ENCODE results near the gene ARMH2. TPM values are rescaled to one million over a fixed set of nuclear protein-coding genes. Genes with fewer than 3 reads are reported as not detected.
"Not testable (repeated sequence)": the region's sequence is repeated elsewhere in the genome, so short reads cannot be mapped to it uniquely, and the experiment has no call there.

Gene ARMH2
- total RNA-seq, 1 experiment from 2014 or later: not detected

DNA sequence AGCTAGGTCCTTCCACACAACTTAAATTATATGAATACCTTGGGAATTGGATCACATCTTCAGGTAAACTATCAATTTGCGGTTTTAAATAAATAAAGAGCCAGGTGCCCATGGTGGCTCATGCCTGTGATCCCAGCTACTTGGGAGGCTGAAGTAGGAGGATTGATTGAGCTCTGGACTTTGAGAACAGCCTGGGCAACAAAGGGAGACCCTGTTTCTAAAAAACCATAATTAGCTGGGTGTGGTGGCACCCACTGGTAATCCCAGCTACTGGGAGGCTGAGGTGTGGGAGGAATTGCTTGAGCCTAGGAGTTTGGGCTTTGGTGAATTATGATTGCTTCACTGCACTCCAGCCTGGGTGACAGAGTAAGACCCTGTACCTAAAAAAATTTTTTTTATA is 20.6 kb downstream of the ARMH2 start:
- Histone ChIP-seq H3K4me3 (peak overlapping the region; percentile 99; the same call in 1 of the 2 replicates), H3K27me3 (no peaks in the 10 kb centered on the region), H3K9me3 (no peaks in the 10 kb centered on the region), H3K36me3 (peaks cover 48% of the 10 kb centered on the region)
- no peak for DNase-seq

DNA sequence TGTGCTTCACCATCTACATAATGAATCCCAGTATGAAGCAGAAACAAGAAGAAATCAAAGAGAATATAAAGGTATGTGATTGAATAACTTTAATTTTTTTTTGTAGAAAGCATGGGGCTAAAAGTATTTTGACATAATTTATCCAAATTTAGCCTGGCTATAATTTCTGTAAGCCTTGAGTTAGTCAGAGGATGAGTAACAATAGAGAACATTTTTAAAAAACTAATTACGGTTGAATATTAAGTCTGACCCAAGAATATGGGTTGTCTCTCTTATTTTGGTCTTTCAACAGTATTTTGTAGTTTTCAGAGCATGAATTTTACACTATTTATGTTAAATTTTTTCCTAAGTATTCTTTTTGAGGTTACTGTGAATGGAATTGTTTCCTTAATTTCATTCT is 21.5 kb downstream of the ARMH2 start:
- no peaks in the 10 kb centered on the region for H3K27me3 ChIP-seq
- no peak for DNase-seq
- peak overlapping the region; percentile 99 for H3K4me3 ChIP-seq
- H3K9me3 ChIP-seq: no peaks in the 10 kb centered on the region
- peaks cover 39% of the 10 kb centered on the region for H3K36me3 ChIP-seq

DNA sequence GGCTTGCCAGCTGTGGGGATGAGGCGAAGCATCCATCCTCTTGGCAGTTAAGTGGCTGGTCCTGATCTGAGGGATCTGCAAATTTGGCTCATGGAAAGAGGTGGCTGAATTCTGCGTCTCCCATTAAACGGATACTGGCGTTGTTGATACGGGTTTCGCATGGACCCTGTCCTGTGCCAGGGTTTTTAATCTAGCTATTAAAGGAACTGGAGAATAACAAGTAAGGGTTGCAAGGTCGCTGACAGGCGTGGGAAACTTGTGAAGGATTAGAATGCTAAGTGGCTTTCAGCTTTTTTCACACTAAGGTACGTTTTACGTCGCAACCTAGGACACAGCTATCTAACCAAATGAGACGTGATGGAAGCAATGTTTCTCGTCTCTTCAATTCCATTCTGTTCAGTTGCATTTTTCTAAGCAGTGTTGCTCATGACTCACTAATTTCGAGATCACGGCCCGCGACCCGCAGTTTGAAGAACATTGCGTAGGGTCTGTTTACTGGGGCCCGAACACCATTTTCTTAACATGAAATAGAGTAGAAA is 23.1 kb downstream of the ARMH2 start:
- H3K4me3 ChIP-seq: peak overlapping the region; percentile 99
- no peaks in the 10 kb centered on the region for H3K27me3 ChIP-seq
- H3K9me3 ChIP-seq: no peaks in the 10 kb centered on the region
- peaks cover 28% of the 10 kb centered on the region for H3K36me3 ChIP-seq
- DNase-seq: no peak

- DNase-seq: peak; percentile 93
- Histone ChIP-seq H3K4me3 (peak within 1 kb of the TSS; percentile 99), H3K9me3 (no peaks in the 10 kb centered on the region), H3K27me3 (no peaks in the 10 kb centered on the region), H3K36me3 (peaks cover 22% of the 10 kb centered on the region)
These were observed 23.8 kb downstream of the ARMH2 start, which contains the start of gene GMNN for GRCh38 chr6:24774696-24775519. TSS of gene GMNN (plus strand) at chr6:24774937. CDS start at chr6:24777247, 2,310 bp downstream.

DNA sequence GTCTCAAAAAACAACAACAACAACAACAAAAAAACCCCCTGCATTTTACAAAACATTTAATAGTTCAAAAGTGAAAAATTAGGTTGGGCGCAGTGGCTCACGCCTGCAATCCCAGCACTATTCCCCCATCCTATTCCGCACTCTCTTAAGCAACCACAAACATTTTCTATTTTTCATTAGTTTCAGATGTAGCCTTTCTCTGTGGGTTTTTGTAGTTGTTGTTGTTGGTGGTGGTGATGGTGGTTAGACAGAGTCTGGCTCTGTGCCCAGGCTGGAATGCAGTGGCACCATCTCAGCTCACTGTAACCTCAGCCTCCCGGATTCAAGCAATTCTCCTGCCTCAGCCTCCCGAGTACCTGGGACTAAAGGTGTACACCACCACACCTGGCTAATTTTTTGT is 30.4 kb downstream of the ARMH2 start:
- H3K9me3 ChIP-seq: no peaks in the 10 kb centered on the region
- no peak for DNase-seq

GRCh38 chr6:24766680-24767462 is 31.8 kb downstream of the ARMH2 start:
- Histone ChIP-seq H3K36me3 (no peaks in the 10 kb centered on the region), H3K4me3 (no peak overlapping the region), H3K27me3 (no peaks in the 10 kb centered on the region), H3K9me3 (no peaks in the 10 kb centered on the region)
- DNase-seq: no peak

More for the DNA sequence above, 30.4 kb downstream of the ARMH2 start:
- Histone ChIP-seq H3K36me3 (no peaks in the 10 kb centered on the region), H3K4me3 (no peak overlapping the region), H3K27me3 (no peaks in the 10 kb centered on the region)

GRCh38 chr6:24765968-24766367 is 32.7 kb downstream of the ARMH2 start:
- not testable (repeated sequence) for H3K36me3 ChIP-seq, H3K27me3 ChIP-seq, H3K9me3 ChIP-seq, H3K4me3 ChIP-seq, DNase-seq

DNA sequence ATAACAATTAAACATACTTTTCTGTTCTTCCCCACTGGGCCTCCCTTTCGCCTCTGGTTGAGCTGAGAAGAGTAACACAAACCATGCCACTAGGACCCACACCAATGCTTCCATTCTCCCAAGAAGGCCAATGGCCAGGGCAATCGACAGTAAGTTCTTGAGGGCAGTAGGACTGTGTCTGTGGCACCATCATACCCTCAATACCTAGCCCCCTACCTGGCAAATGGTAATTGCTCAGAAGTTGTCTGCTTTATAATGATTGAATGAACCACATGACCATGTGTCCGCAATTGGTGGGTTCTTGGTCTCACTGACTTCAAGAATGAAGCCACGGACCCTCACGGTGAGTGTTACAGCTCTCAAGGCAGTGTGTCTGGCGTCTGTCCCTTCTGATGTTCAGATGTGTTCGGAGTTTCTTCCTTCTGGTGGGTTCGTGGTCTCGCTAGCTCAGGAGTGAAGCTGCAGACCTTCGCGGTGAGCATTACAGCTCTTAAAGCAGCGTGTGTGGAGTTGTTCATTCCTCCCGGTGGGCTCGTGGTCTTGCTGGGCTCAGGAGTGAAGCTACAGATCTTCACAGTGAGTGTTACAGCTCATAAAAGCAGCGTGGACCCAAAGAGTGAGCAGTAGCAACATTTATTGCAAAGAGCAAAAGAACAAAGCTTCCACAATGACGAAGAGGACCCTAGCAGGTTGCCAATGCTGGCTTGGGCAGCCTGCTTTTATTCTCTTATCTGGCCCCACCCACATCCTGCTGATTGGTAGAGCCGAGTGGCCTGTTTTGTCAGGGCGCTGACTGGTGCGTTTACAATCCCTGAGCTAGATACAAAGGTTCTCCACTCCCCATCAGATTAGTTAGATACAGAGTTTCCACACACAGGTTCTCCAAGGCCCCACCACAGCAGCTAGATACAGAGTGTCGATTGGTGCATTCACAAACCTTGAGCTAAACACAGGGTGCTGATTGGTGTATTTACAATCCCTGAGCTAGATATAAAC is 33.6 kb downstream of the ARMH2 start:
- not testable (repeated sequence) for H3K36me3 ChIP-seq, DNase-seq, H3K9me3 ChIP-seq, H3K27me3 ChIP-seq, H3K4me3 ChIP-seq

DNA sequence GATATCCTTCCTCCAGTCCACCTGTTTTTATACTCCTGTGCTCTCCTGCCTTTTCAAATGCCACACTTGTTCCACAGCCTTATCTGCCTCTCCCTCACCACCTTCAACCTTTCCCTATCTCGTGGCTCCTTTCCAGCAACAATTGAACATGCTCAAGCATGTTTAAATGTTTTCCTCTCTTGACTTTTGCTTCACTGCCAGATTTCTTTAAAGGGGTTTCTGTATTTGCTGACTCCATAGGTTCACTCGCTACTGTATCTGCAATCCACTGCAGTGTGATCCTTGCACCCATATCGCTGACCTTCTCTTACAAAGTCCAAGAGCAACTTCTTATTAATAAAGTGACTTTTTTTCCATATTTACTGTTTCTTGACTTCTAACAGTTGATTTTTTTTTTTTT is 35.1 kb downstream of the ARMH2 start:
- Histone ChIP-seq H3K9me3 (no peaks in the 10 kb centered on the region), H3K4me3 (no peak overlapping the region), H3K27me3 (no peaks in the 10 kb centered on the region), H3K36me3 (no peaks in the 10 kb centered on the region)
- DNase-seq: no peak

GRCh38 chr6:24761851-24762250 is 36.9 kb downstream of the ARMH2 start:
- H3K4me3 ChIP-seq: no peak overlapping the region
- H3K9me3 ChIP-seq: no peaks in the 10 kb centered on the region
- H3K36me3 ChIP-seq: no peaks in the 10 kb centered on the region
- no peaks in the 10 kb centered on the region for H3K27me3 ChIP-seq
- DNase-seq: no peak

- Histone ChIP-seq H3K27me3 (no peaks in the 10 kb centered on the region), H3K36me3 (no peaks in the 10 kb centered on the region), H3K9me3 (no peaks in the 10 kb centered on the region), H3K4me3 (no peak overlapping the region)
- DNase-seq: peak; percentile 15
These were observed 37.4 kb downstream of the ARMH2 start for GRCh38 chr6:24761193-24761835.

- DNase-seq: no peak
- Histone ChIP-seq H3K4me3 (no peak overlapping the region), H3K9me3 (no peaks in the 10 kb centered on the region), H3K36me3 (no peaks in the 10 kb centered on the region), H3K27me3 (no peaks in the 10 kb centered on the region)
These were observed 38.5 kb downstream of the ARMH2 start for GRCh38 chr6:24760210-24760609.

DNA sequence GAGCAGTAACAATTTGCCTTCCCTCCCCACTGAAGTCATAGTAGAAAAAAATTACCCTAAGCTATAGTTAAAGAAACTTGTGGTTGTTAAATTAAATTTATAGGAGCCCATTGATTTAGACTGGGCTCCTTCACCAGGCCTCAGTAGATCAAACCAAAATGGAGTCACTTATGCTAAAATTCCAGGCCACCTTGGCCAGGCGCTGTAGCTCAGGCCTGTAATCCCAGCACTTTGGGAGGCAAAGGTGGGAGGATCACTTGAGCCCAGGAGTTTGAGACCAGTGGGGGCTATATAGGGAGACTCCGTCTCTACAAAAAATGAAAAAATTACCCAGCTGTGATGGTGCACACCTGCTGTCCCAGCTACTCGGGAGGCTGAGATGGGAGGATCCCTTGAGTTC is 39.0 kb downstream of the ARMH2 start:
- Histone ChIP-seq H3K36me3 (no peaks in the 10 kb centered on the region), H3K27me3 (no peaks in the 10 kb centered on the region), H3K4me3 (no peak overlapping the region), H3K9me3 (no peaks in the 10 kb centered on the region)
- DNase-seq: no peak

DNA sequence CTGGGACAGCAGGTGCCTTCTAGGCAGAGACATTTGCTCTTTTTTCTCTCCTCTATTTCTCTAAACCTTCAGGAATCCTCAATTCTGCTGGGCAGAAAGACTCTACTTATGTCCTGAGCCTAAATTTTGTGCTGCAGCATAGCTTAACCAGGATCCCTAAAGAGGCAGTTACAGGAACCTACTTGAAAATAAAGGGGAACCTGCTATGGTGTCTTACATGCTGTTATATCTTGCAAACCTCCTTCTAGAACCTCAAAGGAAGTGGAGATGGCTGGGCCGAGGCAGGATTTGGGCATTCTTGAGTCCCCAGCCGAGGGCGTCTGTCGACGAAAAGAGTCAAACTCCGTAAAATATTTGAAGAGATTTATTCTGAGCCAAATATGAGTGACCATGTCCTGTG is 41.1 kb downstream of the ARMH2 start:
- no peak overlapping the region for H3K4me3 ChIP-seq
- H3K36me3 ChIP-seq: no peaks in the 10 kb centered on the region
- H3K9me3 ChIP-seq: no peaks in the 10 kb centered on the region
- no peak for DNase-seq
- no peaks in the 10 kb centered on the region for H3K27me3 ChIP-seq

- H3K36me3 ChIP-seq: no peaks in the 10 kb centered on the region
- H3K27me3 ChIP-seq: no peaks in the 10 kb centered on the region
- no peak overlapping the region for H3K4me3 ChIP-seq
- DNase-seq: no peak
- no peaks in the 10 kb centered on the region for H3K9me3 ChIP-seq
These were observed 43.4 kb downstream of the ARMH2 start for GRCh38 chr6:24755279-24755678.

DNA sequence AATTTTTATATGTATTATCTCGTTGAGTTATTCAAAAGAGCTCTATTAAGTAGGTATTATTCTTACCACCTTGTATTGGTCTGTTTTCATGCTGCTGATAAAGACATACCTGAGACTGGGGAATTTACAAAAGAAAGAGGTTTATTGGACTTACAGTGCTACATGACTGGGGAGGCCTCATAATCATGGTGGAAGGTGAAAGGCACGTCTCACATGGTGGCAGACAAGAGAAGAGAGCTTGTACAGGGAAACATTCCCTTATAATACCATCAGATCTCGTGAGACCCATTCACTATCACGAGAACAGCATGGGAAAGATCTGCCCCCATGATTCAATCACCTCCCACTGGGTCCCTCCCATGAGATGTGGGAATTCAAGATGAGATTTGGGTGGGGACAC is 44.3 kb downstream of the ARMH2 start:
- H3K4me3 ChIP-seq, H3K9me3 ChIP-seq, H3K36me3 ChIP-seq, DNase-seq, H3K27me3 ChIP-seq: not testable (repeated sequence)

All from MG63 (cell line).